Stimulated activated CD8-positive, alpha-beta memory T cell treated with anti-CD3 and anti-CD28 coated beads, Interleukin-7, amount 100 ng/mL, for 4 hours (primary cell): ENCODE results near the gene ERO1B.
A peak's percentile ranks its signal among the peaks of the same experiment; 100 is the strongest.
"Not testable (repeated sequence)": the region's sequence is repeated elsewhere in the genome, so short reads cannot be mapped to it uniquely, and the experiment has no call there.

Experiments
- DNase-seq, 2 donors: peaks; one replicate each; pipeline ENCODE4 v3.0.0-alpha.2; 2020; ENCODE audit warnings: low read depth in 2 of 2

The ERO1B gene, protein sequence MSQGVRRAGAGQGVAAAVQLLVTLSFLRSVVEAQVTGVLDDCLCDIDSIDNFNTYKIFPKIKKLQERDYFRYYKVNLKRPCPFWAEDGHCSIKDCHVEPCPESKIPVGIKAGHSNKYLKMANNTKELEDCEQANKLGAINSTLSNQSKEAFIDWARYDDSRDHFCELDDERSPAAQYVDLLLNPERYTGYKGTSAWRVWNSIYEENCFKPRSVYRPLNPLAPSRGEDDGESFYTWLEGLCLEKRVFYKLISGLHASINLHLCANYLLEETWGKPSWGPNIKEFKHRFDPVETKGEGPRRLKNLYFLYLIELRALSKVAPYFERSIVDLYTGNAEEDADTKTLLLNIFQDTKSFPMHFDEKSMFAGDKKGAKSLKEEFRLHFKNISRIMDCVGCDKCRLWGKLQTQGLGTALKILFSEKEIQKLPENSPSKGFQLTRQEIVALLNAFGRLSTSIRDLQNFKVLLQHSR

DNA sequence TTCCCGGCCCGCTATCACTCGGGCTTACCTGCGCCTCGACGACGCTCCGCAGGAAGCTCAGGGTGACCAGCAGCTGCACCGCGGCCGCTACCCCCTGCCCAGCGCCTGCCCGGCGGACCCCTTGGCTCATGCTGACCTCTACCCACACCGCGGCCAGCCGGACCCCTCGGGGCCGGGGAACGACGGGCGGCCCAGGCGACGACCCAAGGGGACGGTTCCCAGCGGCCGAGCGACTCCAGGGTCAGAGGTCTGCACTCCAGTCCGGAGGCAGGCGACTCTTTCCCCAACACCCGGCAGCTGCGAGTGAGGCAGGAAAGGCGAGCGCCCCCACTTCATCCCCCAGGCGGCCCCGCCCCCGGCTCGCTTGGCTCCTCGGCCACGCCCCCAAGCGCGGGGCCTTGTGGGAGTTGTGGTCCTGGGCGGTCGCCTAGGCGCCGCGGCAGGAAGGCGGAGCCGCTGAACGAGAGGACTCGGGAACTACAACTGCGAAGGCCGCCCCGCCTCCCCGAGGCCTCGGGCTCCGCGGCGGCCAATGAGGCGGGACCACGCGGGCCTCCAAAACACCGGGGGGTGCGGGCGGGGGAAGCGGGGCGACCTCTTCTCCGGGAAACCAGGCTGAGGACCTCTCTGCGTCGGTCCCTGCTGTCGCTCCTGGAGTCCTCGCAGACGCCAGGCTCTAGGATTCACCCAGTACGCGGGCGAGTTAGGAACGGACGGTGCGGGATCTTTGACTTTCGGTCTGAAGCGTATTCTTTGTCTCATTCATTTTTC is at the start of gene ERO1B:
TSS of gene ERO1B (minus strand) at position 305 of the 771 bp plus-strand sequence. CDS start at position 130, 175 bp downstream.
- peak; percentile 91 to 97 for DNase-seq

DNA sequence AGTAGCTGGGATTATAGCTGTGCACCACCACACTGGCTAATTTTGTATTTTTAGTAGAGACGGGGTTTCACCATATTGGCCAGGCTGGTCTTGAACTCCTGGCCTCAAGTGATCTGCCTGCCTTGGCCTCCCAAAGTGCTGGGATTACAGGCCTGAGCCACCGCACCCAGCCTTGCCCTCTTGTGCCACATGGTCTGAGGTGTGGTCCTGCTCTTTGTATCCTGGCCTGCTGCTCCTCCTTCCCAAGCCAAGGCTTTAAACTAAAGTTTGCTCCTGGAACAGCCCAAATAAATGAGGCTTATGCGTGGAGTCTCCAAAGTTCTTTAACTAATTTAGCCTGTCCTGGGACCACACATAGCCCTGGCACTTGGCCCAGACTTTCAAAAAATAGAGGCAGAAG is 49.7 kb upstream of the ERO1B start:
- DNase-seq = not testable (repeated sequence)

DNA sequence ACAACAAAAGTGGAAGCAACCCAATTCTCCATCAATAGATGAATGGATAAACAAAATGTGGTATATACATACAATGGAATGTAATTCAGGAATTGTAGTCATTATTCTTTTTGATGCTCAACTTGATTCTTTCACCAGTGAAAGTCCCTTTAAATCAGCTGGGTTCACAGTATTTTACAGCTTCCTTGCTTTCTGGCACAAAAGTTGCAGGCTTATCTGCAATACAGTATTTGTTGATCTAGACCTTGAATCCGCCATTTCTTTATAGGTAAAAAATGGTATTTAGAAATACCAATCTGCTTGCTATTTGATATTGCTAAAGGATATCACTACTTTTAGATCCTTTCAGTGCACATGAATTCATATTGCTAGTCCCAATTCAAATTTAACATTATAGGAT is 44.7 kb upstream of the ERO1B start:
- DNase-seq = no peak

DNA sequence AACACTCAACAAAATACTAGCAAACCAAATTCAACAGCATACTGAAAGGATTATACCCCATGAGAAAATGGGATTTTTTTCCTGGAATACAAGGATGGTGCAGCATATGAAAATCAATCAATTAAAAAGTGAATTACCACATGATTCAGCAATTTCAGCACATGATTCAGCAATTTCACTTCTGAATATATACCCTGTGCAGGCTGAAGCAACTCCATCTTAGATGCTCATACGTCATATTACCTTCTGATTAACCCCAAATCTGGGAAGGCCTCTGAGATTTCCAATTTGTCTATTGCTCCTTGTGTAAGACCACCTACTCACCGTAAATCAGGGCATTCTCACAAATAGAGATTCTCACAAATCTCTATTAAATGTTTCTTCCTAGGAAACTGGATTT is 43.8 kb upstream of the ERO1B start:
- DNase-seq = no peak

DNA sequence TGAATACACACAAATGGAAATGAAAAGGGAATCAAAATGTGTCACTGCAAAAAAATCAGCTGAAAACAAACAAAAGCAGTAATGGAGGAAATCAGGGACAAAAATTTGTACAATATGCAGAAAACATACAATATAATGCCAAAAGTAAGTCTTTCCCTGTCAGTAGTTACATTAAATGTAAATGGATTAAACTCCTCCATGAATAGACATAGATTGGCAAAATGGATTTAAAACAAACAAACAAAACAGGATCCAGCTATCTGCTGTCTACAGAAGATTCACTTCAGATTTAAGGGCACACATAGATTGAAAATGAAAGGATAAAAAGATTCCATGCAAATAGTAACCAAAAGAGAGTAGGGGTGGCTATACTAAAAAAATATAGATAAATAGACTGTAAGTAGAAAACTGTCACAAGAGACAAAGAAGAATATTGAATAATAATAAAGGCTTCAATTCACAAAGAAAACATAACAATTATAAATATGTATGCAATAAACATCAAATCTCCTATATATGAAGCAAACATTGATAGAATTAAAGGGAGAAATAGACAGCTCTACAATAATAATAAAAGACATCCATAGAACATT is 42.2 kb upstream of the ERO1B start:
- no peak for DNase-seq

DNA sequence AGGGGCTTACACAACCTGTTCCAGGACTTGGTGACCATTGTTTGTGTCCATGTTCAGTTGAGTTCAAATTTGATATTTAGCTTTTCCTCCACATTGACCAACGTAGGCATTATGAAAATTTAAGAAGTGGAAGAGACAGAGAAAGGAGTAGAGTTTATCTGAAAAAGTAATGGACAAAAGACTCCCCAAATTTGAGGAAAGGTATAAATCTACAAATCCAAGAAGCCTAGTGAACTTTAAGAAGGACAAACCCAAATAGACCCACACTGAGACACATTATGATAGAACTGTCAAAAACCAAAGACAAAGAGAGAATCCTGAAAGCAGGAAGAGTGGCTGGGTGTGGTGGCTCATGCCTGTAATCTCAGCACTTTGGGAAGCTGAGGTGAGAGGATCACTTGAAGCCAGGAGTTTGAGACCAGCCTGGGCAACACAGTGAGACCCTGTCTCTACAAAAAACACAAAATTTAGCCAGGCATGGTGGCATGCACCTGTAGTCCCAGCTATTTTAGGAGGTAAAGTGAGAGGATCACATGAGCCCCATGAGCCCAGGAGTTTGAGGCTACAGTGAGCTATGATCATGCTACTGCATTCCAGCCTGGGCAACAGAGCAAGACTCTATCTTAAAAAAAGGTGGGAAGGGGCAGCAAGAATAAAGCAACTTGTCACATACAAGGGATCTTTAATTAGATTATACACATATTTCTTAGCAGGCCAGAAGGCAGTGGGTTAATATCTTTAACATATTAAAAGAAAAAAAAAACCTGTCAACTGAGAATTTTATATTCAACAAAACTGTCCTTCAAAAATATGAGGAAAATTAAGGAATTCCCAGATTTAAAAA is 41.0 kb upstream of the ERO1B start:
- no peak for DNase-seq

DNA sequence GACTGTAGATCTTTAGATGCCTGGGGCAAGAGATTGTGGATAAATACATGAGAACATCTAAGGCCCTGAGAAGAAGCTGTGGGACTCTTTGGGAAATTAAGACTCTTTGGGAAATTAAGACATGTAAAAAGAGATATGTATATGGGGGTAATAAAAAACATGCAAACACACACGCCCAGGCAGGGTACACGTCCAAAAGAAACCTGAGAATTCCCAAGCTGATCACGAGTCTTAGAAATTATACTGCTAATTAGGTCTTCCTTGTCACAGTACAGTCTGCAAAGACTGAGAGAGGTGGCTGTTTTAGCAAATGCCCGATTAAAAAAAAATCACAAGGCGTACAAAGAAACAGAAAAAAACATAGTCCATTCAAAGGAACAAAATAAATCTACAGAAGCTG is 39.3 kb upstream of the ERO1B start:
- no peak for DNase-seq

DNA sequence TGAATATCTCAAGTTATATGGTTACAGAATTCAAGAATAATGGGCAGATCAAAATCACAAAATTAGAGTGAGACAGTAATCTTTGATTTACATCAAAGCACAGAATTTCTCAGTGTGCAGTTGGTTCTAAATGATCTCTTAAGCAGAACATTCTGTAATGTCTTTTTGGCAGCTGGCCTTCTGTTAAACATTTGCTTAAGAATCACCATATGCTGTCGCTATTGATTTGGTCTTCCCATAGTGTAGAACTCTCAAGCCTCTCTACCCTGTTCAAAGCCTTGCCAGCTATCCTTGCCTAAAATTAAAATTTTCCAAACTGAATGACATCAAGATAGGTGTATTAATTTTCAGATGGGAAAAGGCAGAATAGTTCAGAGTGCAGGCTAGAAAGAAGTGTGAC is 38.9 kb upstream of the ERO1B start:
- no peak for DNase-seq

DNA sequence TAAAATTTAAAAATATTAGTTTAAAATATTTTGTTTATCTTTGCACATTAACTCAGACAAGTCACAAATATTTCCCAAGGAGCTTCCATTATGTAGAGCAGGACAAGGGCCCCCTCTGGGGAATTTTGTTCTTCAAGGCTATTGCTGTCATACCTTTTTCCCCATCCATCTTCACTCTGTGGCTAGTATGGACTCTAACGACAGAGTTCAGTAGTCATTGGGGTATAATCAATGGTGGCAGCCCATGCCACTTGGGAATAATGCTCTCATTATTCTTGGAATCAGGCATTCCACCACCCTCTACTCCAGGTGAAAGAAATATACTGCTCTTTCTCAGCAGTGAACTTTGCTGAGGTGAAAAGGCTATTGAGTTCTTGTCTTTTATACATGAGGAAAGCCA is 38.5 kb upstream of the ERO1B start:
- DNase-seq = no peak

DNA sequence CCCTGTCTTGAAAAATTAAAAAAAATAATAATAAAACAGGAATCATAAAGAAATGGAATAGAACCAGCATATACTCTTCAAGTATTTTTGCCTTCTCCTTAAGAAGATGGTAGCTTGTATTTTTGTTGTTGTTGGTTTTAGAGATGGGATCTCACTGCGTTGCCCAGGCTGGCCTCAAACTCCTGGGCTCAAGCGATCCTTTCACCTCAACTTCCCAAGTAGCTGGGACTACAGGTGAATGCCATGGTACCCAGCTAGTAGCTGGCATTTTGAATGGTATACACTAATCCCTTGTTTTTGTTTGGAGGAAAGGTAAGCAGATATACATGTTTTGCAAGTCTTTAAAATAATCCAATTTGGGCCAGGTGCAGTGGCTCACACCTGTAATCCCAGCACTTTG is 34.7 kb upstream of the ERO1B start:
- DNase-seq = no peak

DNA sequence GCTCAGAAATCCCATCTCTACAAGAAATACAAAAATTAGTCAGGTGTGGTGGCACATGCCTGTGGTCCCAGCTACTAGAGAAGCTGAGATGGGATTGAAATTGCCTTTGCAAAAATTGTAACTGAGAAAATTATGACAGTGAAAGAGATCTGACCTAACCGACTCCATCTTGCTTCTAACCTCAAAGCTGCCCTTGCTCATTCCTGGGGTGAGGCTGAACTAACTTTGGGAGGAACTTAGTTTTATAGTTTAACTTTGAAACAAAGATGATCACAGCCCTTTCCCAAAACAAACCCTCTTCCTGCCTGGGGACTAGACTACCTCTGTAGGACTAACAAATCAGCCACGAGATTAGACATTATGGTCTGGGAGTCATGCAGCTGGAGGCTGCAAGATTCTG is 33.8 kb upstream of the ERO1B start:
- DNase-seq = no peak

DNA sequence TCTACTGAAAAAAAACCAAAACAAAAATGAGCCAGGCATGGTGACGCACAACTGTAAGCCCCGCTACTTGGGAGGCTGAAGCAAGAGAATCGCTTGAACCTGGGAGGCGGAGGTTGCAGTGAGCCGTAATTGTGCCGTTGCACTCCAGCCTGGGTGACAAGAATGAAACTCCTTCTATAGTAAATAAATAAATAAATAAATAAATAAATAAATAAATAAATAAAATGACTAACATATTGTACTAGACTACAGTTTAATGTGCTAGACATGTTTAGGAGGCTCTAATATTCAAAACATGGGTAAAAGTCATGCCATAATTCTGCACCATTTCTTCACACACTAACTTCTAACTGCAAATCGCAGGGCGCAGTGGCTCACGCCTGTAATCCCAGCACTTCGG is 33.3 kb upstream of the ERO1B start:
- no peak for DNase-seq

DNA sequence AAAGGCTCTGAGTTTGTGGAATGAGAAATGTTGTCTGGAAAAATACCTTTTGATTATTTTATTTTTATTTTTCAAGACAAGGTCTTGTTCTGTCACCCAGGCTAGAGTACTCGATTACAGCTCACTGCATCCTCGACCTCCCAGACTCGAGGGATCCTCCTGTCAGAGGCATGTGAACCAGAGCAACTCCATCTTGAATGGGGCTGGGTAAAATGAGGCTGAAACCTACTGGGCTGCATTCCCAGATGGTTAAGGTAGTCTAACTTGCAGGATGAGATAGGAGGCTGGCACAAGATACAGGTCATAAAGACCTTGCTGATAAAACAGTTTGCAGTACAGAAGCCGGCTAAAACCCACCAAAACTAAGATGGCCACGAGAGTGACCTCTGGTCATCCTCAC is 32.3 kb upstream of the ERO1B start:
- not testable (repeated sequence) for DNase-seq

DNA sequence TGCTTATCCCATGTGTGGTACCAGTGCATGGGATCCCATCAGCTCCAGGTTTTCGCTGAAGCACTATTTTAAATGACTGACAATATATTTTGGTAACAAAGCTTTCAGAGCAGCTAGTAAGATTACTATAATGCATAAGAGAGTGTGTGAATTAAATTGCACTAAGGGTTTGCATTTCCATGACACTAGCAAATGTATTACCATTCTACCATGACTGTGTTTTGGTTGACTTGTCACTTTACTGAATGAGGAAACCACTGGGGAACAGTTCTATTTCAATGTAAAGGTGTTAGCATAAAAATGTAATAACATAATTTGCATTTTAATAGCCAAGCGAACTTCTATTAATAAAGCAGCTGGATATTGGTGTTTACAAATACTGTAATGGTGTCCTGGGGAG is 31.7 kb upstream of the ERO1B start:
- no peak for DNase-seq

DNA sequence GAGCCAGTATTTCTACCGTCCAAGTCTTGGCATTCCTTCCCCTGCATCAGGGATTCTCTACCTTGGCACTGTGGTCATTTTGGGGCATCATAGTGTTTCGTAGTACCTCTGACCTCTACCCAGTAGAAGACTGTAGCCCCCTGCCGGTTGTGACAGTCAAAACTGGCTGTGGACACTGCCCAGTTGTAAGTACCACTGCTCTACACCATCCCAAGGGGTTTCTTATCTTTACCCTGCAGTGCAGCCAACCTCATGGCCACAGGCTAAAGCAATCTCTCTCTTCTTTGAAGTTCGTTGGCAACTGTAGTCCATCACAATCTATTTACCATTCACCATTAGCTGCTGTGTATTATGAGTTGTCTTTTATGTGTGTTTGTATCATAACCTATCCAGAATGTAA is 29.3 kb upstream of the ERO1B start:
- DNase-seq = no peak

DNA sequence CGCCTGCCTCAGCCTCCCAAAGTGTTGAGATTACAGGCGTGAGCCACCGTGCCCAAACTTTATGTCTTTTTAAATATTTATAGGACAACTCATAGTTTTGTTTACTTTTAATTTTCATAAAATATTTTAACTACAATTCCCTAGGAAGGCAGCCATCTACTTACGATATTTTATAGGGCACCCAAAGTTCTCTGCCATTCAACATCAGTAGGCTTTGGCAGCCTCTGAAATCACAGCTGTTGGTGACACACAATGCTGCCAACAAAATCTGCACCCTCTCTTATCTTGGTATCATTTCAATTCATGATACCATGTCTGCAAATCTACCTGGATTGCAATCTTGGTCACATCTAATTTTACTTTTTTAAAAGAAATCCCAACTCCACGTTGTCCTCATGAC is 27.1 kb upstream of the ERO1B start:
- DNase-seq = no peak

DNA sequence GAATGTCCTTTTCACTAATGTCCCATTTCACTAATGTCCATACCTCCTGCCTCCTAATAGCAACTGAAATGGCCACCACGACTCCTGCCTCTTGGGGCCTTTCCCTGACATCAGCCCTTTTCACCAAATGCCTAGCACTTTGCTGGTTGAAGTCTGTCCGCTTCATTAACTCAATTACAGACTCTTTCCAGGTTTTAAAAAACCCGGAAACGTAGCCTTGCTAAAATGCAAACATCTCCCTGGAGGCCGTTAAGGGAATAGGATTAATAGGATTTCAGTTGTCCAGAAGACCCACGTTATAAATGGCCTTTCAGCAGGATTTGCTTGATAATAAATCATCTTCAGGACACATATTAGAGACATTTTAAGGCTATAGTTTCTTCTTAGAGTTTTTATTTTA is 25.7 kb upstream of the ERO1B start:
- no peak for DNase-seq

DNA sequence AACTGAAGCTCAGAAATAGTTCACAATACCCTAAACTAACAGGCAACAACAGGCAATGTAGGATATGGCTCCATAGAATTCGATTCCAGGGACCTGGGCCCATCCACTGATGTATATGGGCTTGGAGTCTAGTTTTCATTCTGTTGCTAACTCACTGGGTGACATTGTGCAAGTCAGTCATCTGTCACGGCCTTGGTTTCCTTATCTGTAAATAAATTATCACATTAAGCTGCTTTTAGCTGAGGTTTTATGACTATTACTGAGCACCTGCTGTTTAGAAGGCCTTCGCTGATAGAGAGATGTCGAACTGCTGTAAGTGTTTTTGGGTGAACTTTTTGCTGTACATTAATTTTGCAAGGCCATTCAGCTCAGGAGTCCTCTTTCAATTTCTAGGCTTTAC is 22.9 kb upstream of the ERO1B start:
- DNase-seq = no peak

DNA sequence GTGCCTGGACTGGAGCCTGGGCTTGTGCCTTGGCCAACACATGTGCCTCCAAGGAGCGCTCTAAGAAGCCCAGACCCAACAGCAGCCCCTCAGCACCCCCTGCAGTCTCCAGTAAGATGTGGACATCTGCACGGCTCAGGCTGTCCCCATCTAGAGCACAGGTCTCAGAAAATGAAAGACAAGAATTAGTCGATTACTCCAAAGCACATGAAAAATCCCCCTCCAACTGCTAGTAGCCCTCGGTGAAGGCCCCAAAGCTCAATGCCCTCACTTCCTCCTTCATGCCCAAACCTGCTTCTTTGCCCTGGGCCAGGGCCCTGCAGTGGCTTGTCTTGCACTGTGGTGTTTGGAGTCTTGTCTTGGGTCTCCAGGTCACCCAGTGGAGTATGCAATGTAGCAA is 21.9 kb upstream of the ERO1B start:
- DNase-seq = no peak

DNA sequence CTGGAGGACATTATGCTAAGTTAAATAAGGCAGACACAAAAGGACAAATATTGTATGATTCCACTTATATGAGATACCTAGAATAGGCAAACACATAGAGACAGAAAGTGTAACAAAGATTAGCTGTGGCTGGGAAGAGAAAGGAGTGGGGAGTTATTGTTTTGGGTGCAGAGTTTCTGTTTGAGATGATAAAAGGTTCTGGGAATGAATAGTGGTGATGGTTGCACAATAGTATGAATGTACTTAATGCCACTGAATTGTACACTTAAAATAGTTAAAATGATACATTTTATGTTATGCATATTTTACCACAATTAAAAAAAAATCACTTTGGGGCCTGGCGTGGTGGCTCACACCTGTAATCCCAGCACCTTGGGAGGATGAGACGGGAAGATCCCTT is 21.2 kb upstream of the ERO1B start:
- DNase-seq = no peak

DNA sequence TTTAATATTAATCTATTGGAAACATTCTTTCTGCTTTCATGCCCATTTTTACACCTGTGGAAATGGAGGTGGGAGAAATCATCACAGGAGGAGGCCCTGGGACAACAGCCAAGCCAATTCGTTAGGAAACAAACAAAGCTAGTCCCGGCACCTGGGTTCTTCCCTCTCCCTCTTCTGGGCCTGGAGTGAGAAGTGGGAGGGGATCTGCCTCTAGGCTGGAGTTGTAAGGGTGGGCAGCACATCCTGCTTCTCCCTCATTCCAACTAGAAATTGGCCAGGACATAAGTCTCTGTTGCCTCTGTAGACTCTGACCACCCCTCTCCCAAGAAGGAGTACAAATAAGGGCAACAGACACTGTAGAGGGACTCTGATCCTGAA is 20.2 kb upstream of the ERO1B start:
- no peak for DNase-seq
